ENCODE results near the gene C6orf132. TPM values are rescaled to one million over a fixed set of nuclear protein-coding genes. Genes with fewer than 3 reads are reported as not detected.

C6orf132 gene
- total and polyA plus RNA-seq, 9 of the 15 experiments (the other 6 are each of a cell fraction or from before 2014, with no cell fraction given) = 0.06 to 0.35 (median 0.14) TPM

DNA sequence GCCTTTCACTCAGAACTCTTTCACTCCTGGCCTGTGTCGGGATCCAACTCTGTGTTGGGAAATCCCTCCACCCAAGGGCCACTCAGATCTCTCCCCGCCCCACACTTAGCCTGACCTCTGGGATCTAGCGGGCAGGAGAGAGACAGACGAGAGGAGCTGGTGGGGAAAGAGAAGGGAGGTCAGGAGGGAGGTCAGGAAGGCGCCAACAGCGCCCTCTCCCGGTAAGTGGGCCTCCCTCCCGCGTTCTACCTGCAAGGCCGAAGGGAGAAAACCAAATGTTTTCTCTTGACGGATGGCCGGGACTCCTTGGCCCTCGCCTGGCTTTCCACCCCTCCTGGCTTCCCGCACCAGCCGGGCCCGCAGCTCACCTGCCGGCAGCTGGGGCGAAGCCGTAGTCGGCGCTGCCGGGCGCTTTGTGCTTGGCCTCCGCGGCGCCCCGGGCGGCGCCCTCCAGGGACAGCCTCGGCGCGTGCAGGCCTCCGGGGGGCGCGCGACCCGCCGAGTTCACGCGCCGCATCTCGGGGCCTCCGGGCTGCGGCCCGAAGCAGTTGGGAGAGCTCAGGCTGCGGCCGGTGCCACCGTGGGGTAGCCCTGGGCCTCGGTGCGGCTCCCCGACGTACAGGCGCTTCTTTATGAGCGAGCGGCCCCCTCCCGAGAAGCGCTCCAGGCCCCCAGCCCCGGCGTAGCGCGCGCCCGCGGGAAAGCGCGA, 38.2 kb downstream of the C6orf132 start (continued):
- TF ChIP-seq, protein P1, sequence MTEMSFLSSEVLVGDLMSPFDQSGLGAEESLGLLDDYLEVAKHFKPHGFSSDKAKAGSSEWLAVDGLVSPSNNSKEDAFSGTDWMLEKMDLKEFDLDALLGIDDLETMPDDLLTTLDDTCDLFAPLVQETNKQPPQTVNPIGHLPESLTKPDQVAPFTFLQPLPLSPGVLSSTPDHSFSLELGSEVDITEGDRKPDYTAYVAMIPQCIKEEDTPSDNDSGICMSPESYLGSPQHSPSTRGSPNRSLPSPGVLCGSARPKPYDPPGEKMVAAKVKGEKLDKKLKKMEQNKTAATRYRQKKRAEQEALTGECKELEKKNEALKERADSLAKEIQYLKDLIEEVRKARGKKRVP (CRISPR knock-in tag; IDR thresholded peaks at IDR 0.05) = no peak
- TF ChIP-seq ZNF124 (CRISPR knock-in tag; IDR thresholded peaks at IDR 0.05) (no peak), ZNF24 (IDR thresholded peaks at IDR 0.05) (peak; percentile 81), ZBED1 (IDR thresholded peaks at IDR 0.05) (no peak), PHF8 (IDR thresholded peaks at IDR 0.05; ENCODE audit: borderline replicate concordance, low read length) (peak; percentile 88; the same call in 1 of the 2 replicates), PHF20 (IDR thresholded peaks at IDR 0.05; ENCODE audit: partially characterized antibody) (peak; percentile 58), EP400 (IDR thresholded peaks at IDR 0.05) (peak; percentile 81), CTBP1 (IDR thresholded peaks at IDR 0.05; ENCODE audit: borderline replicate concordance) (peak; percentile 96), ZNF217 (CRISPR knock-in tag; IDR thresholded peaks at IDR 0.05) (no peak), ETV1 (tag; conservative IDR thresholded peaks at IDR 0.05; ENCODE audit: low read depth) (peak; percentile 40; the same call in 1 of the 2 replicates), RNF2 (IDR thresholded peaks at IDR 0.05) (peak; percentile 63), ZNF408 (CRISPR knock-in tag; IDR thresholded peaks at IDR 0.05; ENCODE audit: low read depth) (no peak), SUPT5H (IDR thresholded peaks at IDR 0.05) (peak; percentile 58), L3MBTL2 (IDR thresholded peaks at IDR 0.05) (peak; percentile 97), ZNF384 (IDR thresholded peaks at IDR 0.05; ENCODE audit: low read depth, low read length) (no peak), KLF13 (tag; IDR thresholded peaks at IDR 0.05; ENCODE audit: borderline replicate concordance, low read depth) (peak; percentile 39; the same call in 1 of the 2 replicates), FOSL1 (tag; conservative IDR thresholded peaks at IDR 0.05) (peak; percentile 64), ZNF347 (CRISPR knock-in tag; IDR thresholded peaks at IDR 0.05; ENCODE audit: low read depth) (no peak), ZNF232 (CRISPR knock-in tag; IDR thresholded peaks at IDR 0.05) (0 out of 2 replicates have a peak, but pooled peaks have one; percentile 64)
- TF ChIP-seq, protein P2, sequence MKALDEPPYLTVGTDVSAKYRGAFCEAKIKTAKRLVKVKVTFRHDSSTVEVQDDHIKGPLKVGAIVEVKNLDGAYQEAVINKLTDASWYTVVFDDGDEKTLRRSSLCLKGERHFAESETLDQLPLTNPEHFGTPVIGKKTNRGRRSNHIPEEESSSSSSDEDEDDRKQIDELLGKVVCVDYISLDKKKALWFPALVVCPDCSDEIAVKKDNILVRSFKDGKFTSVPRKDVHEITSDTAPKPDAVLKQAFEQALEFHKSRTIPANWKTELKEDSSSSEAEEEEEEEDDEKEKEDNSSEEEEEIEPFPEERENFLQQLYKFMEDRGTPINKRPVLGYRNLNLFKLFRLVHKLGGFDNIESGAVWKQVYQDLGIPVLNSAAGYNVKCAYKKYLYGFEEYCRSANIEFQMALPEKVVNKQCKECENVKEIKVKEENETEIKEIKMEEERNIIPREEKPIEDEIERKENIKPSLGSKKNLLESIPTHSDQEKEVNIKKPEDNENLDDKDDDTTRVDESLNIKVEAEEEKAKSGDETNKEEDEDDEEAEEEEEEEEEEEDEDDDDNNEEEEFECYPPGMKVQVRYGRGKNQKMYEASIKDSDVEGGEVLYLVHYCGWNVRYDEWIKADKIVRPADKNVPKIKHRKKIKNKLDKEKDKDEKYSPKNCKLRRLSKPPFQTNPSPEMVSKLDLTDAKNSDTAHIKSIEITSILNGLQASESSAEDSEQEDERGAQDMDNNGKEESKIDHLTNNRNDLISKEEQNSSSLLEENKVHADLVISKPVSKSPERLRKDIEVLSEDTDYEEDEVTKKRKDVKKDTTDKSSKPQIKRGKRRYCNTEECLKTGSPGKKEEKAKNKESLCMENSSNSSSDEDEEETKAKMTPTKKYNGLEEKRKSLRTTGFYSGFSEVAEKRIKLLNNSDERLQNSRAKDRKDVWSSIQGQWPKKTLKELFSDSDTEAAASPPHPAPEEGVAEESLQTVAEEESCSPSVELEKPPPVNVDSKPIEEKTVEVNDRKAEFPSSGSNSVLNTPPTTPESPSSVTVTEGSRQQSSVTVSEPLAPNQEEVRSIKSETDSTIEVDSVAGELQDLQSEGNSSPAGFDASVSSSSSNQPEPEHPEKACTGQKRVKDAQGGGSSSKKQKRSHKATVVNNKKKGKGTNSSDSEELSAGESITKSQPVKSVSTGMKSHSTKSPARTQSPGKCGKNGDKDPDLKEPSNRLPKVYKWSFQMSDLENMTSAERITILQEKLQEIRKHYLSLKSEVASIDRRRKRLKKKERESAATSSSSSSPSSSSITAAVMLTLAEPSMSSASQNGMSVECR (CRISPR knock-in tag; IDR thresholded peaks at IDR 0.05) = peak; percentile 53; the same call in 1 of the 2 replicates
- TF ChIP-seq, protein P3, sequence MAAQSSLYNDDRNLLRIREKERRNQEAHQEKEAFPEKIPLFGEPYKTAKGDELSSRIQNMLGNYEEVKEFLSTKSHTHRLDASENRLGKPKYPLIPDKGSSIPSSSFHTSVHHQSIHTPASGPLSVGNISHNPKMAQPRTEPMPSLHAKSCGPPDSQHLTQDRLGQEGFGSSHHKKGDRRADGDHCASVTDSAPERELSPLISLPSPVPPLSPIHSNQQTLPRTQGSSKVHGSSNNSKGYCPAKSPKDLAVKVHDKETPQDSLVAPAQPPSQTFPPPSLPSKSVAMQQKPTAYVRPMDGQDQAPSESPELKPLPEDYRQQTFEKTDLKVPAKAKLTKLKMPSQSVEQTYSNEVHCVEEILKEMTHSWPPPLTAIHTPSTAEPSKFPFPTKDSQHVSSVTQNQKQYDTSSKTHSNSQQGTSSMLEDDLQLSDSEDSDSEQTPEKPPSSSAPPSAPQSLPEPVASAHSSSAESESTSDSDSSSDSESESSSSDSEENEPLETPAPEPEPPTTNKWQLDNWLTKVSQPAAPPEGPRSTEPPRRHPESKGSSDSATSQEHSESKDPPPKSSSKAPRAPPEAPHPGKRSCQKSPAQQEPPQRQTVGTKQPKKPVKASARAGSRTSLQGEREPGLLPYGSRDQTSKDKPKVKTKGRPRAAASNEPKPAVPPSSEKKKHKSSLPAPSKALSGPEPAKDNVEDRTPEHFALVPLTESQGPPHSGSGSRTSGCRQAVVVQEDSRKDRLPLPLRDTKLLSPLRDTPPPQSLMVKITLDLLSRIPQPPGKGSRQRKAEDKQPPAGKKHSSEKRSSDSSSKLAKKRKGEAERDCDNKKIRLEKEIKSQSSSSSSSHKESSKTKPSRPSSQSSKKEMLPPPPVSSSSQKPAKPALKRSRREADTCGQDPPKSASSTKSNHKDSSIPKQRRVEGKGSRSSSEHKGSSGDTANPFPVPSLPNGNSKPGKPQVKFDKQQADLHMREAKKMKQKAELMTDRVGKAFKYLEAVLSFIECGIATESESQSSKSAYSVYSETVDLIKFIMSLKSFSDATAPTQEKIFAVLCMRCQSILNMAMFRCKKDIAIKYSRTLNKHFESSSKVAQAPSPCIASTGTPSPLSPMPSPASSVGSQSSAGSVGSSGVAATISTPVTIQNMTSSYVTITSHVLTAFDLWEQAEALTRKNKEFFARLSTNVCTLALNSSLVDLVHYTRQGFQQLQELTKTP (IDR thresholded peaks at IDR 0.05; ENCODE audit: low read depth in 1 of 2, partially characterized antibody in 2 of 2) = no peak

Measured in K562 (cell line).